IMR-90 (cell line): ENCODE data around the gene XPO6. TPM values are rescaled to one million over a fixed set of nuclear protein-coding genes. Genes with fewer than 3 reads are reported as not detected.

ENCODE experiments used
- ATAC-seq: fragments of 200-7000 bp; cut with Tn5 transposase; 2 replicates; pipeline ENCODE4 v1.9.1; 2020; ENCODE audit warnings: low read depth, mild to moderate bottlenecking, moderate library complexity
- BruUV-seq: library from RNA; stranded (reverse); fragments of 400-500 nt; replicated peaks from 2 replicates; lab custom pipeline; 2021; lab: Mats Ljungman, UMichigan
- CTCF ChIA-PET: fragments of 300-600 bp; formaldehyde crosslinking; extraction: SDS; loops from one replicate; lab custom pipeline; 2021; ENCODE audit warnings: antibody characterized with exemption; lab: Yijun Ruan, JAX
- POLR2A ChIA-PET: fragments of 300-600 bp; sonication (Branson Sonifier 250); formaldehyde crosslinking; loops from one replicate; lab custom pipeline; 2022; ENCODE audit warnings: antibody characterized with exemption; ENCODE audit not compliant: unreplicated experiment; lab: Charles Lee
- DNase-seq: peaks from one replicate; pipeline ENCODE4 v3.0.0; 2013
- H2AFZ ChIP-seq: replicated peaks from 2 replicates; pipeline ENCODE3; 2013; ENCODE audit warnings: low read length, mild to moderate bottlenecking; ENCODE audit not compliant: poor library complexity
- H2AK5ac ChIP-seq: 2 replicates; pipeline ENCODE4 v1.6.1; 2013; ENCODE audit warnings: low read depth, low read length, inconsistent platforms
- H2AK9ac ChIP-seq: replicated peaks from 2 replicates; pipeline ENCODE3; 2013; ENCODE audit warnings: mild to moderate bottlenecking, low read depth, low read length, moderate library complexity; ENCODE audit not compliant: poor library complexity
- H2BK120ac ChIP-seq: 2 replicates; pipeline ENCODE4 v1.6.1; 2013; ENCODE audit warnings: low read depth, low read length, inconsistent platforms
- H2BK15ac ChIP-seq: 3 replicates; pipeline ENCODE4 v1.6.1; 2013; ENCODE audit warnings: low read depth, low read length, inconsistent platforms
- H2BK20ac ChIP-seq: 2 replicates; pipeline ENCODE4 v1.6.1; 2013; ENCODE audit warnings: low read depth, mild to moderate bottlenecking, inconsistent platforms, low read length, moderate library complexity
- H2BK5ac ChIP-seq: 2 replicates; pipeline ENCODE4 v1.6.1; 2013; ENCODE audit warnings: mild to moderate bottlenecking, low read depth, low read length, inconsistent platforms; ENCODE audit not compliant: poor library complexity, severe bottlenecking
- H3K14ac ChIP-seq: replicated peaks from 2 replicates; pipeline ENCODE4 v1.6.1; 2013; ENCODE audit warnings: low read depth, low read length, inconsistent platforms
- H3K18ac ChIP-seq: 2 replicates; pipeline ENCODE4 v1.6.1; 2013; ENCODE audit warnings: low read depth, low read length, control low read depth
- H3K23ac ChIP-seq: 2 replicates; pipeline ENCODE4 v1.6.1; 2013; ENCODE audit warnings: low read depth, low read length, inconsistent platforms
- H3K27ac ChIP-seq: 2 replicates; pipeline ENCODE4 v1.5.1; 2013; ENCODE audit warnings: mild to moderate bottlenecking, control low read depth, low read length; ENCODE audit not compliant: insufficient read depth
- H3K27me3 ChIP-seq: 2 replicates; pipeline ENCODE4 v1.6.1; 2013; ENCODE audit warnings: low read length; ENCODE audit not compliant: control insufficient read depth, insufficient read depth
- H3K36me3 ChIP-seq: 2 replicates; pipeline ENCODE4 v1.6.1; 2013; ENCODE audit warnings: low read length, mixed read lengths; ENCODE audit not compliant: control insufficient read depth, insufficient read depth
- H3K4ac ChIP-seq: 2 replicates; pipeline ENCODE4 v1.6.1; 2013; ENCODE audit warnings: low read depth, low read length, inconsistent platforms
- H3K4me1 ChIP-seq: 2 replicates; pipeline ENCODE4 v1.6.1; 2013; ENCODE audit warnings: low read length, mixed read lengths; ENCODE audit not compliant: control insufficient read depth, insufficient read depth
- H3K4me2 ChIP-seq: 2 replicates; pipeline ENCODE4 v1.6.1; 2013; ENCODE audit warnings: low read depth, mild to moderate bottlenecking, control low read depth, low read length, moderate library complexity
- H3K4me3 ChIP-seq: 2 replicates; pipeline ENCODE4 v1.5.1; 2013; ENCODE audit warnings: low read depth, mild to moderate bottlenecking, control low read depth, low read length, moderate library complexity; ENCODE audit not compliant: insufficient read depth
- H3K56ac ChIP-seq: 2 replicates; pipeline ENCODE4 v1.6.1; 2013; ENCODE audit warnings: low read length, inconsistent platforms; ENCODE audit not compliant: insufficient read depth; ENCODE audit errors: extremely low read depth
- H3K79me1 ChIP-seq, 2 experiments: 2 replicates each; pipeline ENCODE4 v1.6.1; 2013; ENCODE audit warnings: low read length in 2 of 2, inconsistent platforms in 1 of 2, low read depth in 1 of 2
- H3K9ac ChIP-seq: 2 replicates; pipeline ENCODE4 v1.6.1; 2013; ENCODE audit warnings: low read depth, low read length, control low read depth
- H3K9me1 ChIP-seq: 2 replicates; pipeline ENCODE4 v1.6.1; 2013; ENCODE audit warnings: low read length, inconsistent platforms; ENCODE audit not compliant: insufficient read depth
- H3K9me3 ChIP-seq: 2 replicates; pipeline ENCODE4 v1.6.1; 2013; ENCODE audit warnings: low read length; ENCODE audit not compliant: control insufficient read depth, insufficient read depth
- H4K20me1 ChIP-seq: 2 replicates; pipeline ENCODE4 v1.6.1; 2013; ENCODE audit warnings: low read length, inconsistent platforms; ENCODE audit not compliant: insufficient read depth
- H4K5ac ChIP-seq: 2 replicates; pipeline ENCODE4 v1.6.1; 2013; ENCODE audit warnings: mild to moderate bottlenecking, low read depth, low read length, control low read depth
- H4K8ac ChIP-seq, 2 experiments: 2 replicates each; pipeline ENCODE4 v1.6.1; 2013; ENCODE audit warnings: low read depth in 2 of 2, low read length in 2 of 2, control low read depth in 1 of 2, inconsistent platforms in 1 of 2
- H4K91ac ChIP-seq: 2 replicates; pipeline ENCODE4 v1.6.1; 2013; ENCODE audit warnings: low read depth, low read length, inconsistent platforms; ENCODE audit not compliant: insufficient read depth
- CEBPB ChIP-seq: IDR thresholded peaks from 2 replicates; pipeline ENCODE4 v1.6.1; 2012; ENCODE audit warnings: low read depth, low read length, improper control_type of control experiment
- CHD1 ChIP-seq: IDR thresholded peaks from 2 replicates; pipeline ENCODE4 v1.6.1; 2012; ENCODE audit warnings: low read depth, low read length, improper control_type of control experiment
- FOS ChIP-seq: fragments of 150-350 bp; IDR thresholded peaks from 2 replicates; pipeline ENCODE4 v1.6.1; 2016; ENCODE audit warnings: low read depth, low read length
- MAFK ChIP-seq: IDR thresholded peaks from 2 replicates; pipeline ENCODE4 v1.6.1; 2012; ENCODE audit warnings: low read depth, low read length, improper control_type of control experiment
- MAZ ChIP-seq: IDR thresholded peaks from 2 replicates; pipeline ENCODE4 v1.6.1; 2012; ENCODE audit warnings: low read depth, mild to moderate bottlenecking, low read length, improper control_type of control experiment, moderate library complexity, borderline replicate concordance
- POLR2A ChIP-seq: IDR thresholded peaks from 2 replicates; pipeline ENCODE4 v1.6.1; 2012; ENCODE audit warnings: mild to moderate bottlenecking, low read depth, low read length
- RAD21 ChIP-seq: IDR thresholded peaks from 2 replicates; pipeline ENCODE4 v1.6.1; 2012; ENCODE audit warnings: low read length, improper control_type of control experiment
- RCOR1 ChIP-seq: IDR thresholded peaks from 2 replicates; pipeline ENCODE4 v1.6.1; 2012; ENCODE audit warnings: mild to moderate bottlenecking, low read length, improper control_type of control experiment; ENCODE audit not compliant: insufficient replicate concordance
- RFX5 ChIP-seq: IDR thresholded peaks from 2 replicates; pipeline ENCODE4 v1.8.0; 2012; ENCODE audit warnings: low read depth, mild to moderate bottlenecking, low read length, moderate library complexity
- SMC3 ChIP-seq: fragments of 150-350 bp; IDR thresholded peaks from 2 replicates; pipeline ENCODE4 v1.6.1; 2016; ENCODE audit warnings: low read depth, mild to moderate bottlenecking, antibody characterized with exemption, low read length, moderate library complexity
- WGBS, 2 experiments: methylation state at CpG; one replicate each; pipeline versions ENCODE4 v1.1.5 to v1.1.7; 2013; ENCODE audit warnings: missing lambda C conversion rate in 2 of 2; ENCODE audit not compliant: insufficient read length in 1 of 2; ENCODE audit errors: extremely low coverage in 2 of 2; 5-methylcytosine and 5-hydroxymethylcytosine counted together
- dilution Hi-C: fragments of 300-500 bp; cut with HindIII; formaldehyde crosslinking; loops from one replicate; pipeline ENCODE4 v1.14.3; 2018; ENCODE audit warnings: low sequenced_read_pairs; ENCODE audit not compliant: unreplicated experiment
- in situ Hi-C: fragments of 300-500 bp; cut with MboI; formaldehyde crosslinking; loops from 3 replicates; pipeline ENCODE4 v1.14.3; 2019; ENCODE audit warnings: low sequenced_read_pairs, inconsistent platforms, mixed read lengths
- intact Hi-C: fragments of 100-400 bp; cut with micrococcal nuclease; formaldehyde crosslinking; loops from 2 replicates; pipeline ENCODE4 v1.10.0; 2022
- polyA plus RNA-seq, 3 experiments: library from polyadenylated mRNA; depleted of rRNA; stranded (reverse); fragments of >200 nt; gene quantifications; 2 replicates each; pipeline ENCODE4 v1.2.3, GENCODE V29; 2012; ENCODE audit warnings: low replicate concordance in 1 of 3
- total RNA-seq: library from RNA; depleted of rRNA; stranded (reverse); fragments of >200 nt; gene quantifications from 2 replicates; pipeline ENCODE4 v1.2.3, GENCODE V29; 2012
- TF ChIP-seq, protein P1 (sequence below): fragments of 150-350 bp; IDR thresholded peaks from 2 replicates; pipeline ENCODE4 v1.6.1; 2017; ENCODE audit warnings: mild to moderate bottlenecking, antibody characterized with exemption, low read length, low read depth

XPO6 gene
- total and polyA plus RNA-seq, 2 of the 4 experiments (the other 2 are of a cell fraction) = 108 to 184 TPM

DNA sequence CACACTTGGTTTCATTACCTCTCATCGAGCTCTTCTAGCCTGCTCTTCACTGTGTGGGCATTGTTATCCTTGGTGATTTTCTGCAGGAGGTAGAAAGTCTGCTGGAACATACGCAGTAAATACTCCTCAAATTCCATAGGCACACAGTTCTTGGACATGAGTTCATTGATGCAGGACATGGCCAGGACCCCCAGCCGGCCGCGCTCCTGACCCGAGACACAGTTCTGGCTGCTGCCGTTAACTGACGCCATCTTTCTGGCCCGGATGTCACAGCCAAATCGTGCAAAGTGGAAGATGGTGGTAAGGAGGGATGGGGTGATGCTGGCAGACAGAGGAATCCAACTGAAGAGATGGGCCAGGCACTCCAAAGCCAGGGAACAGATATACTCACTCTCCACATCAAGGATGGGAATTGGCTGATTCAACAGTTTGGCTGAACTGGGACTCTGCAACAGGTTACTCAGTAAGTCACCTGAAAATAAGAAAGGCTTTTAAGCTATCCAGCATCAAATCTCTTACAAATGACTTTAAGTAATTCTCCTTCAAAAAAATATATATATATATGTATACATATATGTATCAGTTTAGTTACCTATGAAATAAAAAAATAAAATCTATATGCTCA is 55.6 kb downstream of the XPO6 start:
- Histone ChIP-seq H3K27ac (no peak overlapping the region), H4K8ac (no peak overlapping the region), H2BK120ac (no peak overlapping the region), H2BK20ac (no peak overlapping the region), H3K4me3 (no peak overlapping the region), H3K9me1 (peaks cover 9% of the 10 kb centered on the region), H3K36me3 (peaks cover 28% of the 10 kb centered on the region), H3K27me3 (no peaks in the 10 kb centered on the region), H3K18ac (no peak overlapping the region), H3K79me1 (peaks cover 34 to 65% of the 10 kb centered on the region in 2 experiments), H3K9ac (no peak overlapping the region), H3K4me1 (peaks cover 8% of the 10 kb centered on the region; the same call in 1 of the 2 replicates), H2AK9ac (no peak overlapping the region), H3K56ac (no peak overlapping the region), H4K91ac (no peak overlapping the region), H3K23ac (no peak overlapping the region), H2BK5ac (no peak overlapping the region), H2AFZ (no peak overlapping the region), H4K20me1 (peaks cover 4% of the 10 kb centered on the region; the same call in 1 of the 2 replicates), H2BK15ac (no peak overlapping the region), H2AK5ac (no peak overlapping the region), H3K14ac (no peak overlapping the region), H3K4me2 (no peak overlapping the region), H4K5ac (no peak overlapping the region), H3K4ac (no peak overlapping the region), H3K9me3 (no peaks in the 10 kb centered on the region)
- in situ Hi-C loops = no loop called here
- TSS peak; percentile 19 for BruUV-seq
- intact Hi-C loops = loop anchor here (5.0 kb wide), 1 partner anchor 56 kb away; the partner anchor contains the start of gene XPO6
- DNase-seq (no peak), ATAC-seq (no peak)
- CTCF ChIA-PET = no interaction called here
- POLR2A ChIA-PET = no interaction called here
- dilution Hi-C loops = no loop called here
- no CpG with 5 or more reads among the region's 10 CpGs for WGBS, 2 experiments
- TF ChIP-seq MAZ = no peak
- TF ChIP-seq SMC3 = no peak
- no peak for TF ChIP-seq RAD21
- TF ChIP-seq RFX5 = no peak
- TF ChIP-seq MAFK = no peak
- TF ChIP-seq CHD1 = no peak
- TF ChIP-seq RCOR1 = no peak
- no peak for TF ChIP-seq FOS
- TF ChIP-seq POLR2A = no peak
- TF ChIP-seq, protein P1, sequence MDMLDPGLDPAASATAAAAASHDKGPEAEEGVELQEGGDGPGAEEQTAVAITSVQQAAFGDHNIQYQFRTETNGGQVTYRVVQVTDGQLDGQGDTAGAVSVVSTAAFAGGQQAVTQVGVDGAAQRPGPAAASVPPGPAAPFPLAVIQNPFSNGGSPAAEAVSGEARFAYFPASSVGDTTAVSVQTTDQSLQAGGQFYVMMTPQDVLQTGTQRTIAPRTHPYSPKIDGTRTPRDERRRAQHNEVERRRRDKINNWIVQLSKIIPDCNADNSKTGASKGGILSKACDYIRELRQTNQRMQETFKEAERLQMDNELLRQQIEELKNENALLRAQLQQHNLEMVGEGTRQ = no peak
- TF ChIP-seq CEBPB = no peak
